Stimulated activated CD4-positive, alpha-beta T cell treated with anti-CD3 and anti-CD28 coated beads, Interleukin-15, amount 100 ng/mL, for 48 hours (primary cell): Measurements from ENCODE around the gene ENO1.
"Not testable (repeated sequence)": the region's sequence is repeated elsewhere in the genome, so short reads cannot be mapped to it uniquely, and the experiment has no call there.

ENCODE experiments used
- DNase-seq, 2 donors: peaks; one replicate each; pipeline ENCODE4 v3.0.0-alpha.2; 2020; ENCODE audit warnings: low read depth in 2 of 2

Gene ENO1

DNA sequence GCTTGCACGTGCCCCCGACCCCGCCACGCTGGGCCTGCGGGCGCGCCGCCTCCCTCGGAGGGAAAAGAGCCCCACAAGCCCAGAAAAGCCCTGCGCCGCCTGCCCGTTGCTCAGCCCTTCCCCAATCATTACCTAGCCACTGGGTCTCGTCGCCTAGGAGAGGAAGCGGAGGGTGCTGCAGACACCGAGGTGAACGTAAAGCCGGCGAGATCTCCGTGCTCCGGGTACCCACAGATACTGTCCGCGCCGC is at the start of gene ENO1:
TSS of gene ENO1 (minus strand) at position 239 of the 250 bp plus-strand sequence. CDS start 3,778 bp downstream, outside the sequence.
- no peak for DNase-seq

DNA sequence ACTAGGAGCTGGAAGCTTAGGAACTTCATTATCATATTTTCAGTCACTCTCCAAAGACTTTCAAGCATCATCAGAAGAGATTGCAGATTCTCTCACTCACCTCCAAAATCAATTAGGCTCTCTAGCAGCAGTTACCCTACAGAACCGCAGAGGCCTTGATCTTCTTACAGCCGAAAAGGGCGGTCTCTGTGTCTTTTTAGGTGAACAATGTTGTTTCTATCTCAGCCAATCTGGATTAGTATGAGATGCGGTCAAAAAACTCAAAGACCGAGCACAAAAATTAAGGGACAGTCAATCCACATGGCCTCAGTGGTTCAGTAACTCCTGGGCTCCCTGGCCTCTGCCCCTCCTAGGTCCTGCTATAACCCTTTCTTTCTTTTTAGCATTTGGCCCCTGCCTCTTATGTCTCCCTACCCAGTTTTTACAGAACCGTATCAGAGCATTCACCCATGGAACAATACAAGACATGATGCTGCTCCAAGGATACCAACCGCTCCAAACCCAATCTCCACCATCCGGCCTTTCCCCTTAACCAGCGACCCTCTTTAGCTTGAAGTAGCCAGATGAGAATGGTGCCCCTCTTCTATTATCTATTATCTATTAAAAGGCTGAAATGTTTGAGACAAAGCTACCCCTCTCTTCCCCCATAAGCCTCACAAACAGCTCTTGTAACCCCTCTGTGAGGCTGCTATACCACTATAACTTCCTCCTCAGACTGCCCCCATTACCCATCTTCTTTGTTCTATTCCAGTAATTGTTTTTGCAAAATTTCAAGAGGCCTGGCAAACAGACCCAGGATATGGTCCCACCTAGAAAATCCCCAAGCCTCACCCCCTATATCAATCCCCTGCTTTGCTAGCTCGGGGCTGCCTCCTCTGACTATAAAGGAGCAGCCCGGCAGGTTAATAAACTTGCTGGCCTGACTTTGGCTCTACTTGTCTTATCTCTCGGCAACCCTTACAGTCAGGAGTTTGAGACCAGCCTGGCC is 48.5 kb upstream of the ENO1 start:
- no peak for DNase-seq

DNA sequence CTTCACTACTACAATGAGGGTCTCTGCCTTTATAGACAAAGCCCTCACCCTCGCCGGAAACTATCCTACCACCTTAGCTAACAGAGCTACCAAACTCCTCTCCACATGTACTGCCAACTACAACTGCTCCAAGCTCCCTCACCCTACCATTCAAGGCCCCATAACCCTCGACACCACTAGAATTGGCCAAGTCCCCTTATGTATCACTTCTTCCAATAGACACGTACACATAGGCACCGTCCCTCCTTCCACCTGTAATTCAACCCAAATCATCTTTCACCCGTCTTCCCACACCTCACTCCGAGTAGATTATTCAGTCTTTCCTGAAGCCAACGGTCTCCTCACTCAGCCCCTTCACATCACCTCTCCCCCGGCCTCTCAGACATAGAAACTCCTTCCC is 47.5 kb upstream of the ENO1 start:
- DNase-seq: no peak

DNA sequence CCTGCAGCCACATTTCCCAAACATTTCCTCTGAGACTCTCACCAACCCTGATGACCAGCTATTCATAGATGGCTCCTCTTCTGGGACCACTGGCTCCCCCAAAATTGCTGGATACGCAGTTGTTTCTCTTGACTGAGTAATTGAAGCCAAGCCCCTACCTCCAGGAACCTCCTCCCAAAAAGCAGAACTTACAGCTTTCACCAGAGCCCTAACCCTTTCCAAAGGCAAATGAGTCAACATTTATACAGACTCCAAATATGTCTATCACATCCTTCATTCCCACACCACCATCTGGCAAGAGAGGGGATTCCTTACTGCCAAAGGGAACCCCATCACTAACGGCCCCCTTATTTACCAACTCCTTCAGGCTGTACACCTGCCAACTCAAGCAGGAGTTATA is 46.9 kb upstream of the ENO1 start:
- no peak for DNase-seq

DNA sequence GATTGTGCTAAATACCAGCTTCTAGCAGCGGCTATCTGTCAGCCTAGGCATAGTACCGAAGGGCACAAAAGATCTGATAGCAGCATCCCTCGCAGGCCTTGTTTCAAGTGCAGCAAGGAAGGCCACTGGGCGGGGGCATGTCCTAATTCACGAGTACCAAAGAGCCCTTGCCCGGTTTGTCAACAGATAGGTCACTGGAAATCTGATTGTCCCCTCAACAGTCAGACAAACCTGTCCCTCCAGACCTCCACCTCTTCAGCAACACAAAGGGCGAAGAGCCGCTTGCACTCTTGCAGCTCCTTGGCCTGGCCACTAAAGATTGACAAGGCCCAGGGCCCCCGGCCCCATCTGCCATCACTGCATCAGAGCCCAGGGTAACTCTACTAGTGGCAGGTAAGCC is 44.5 kb upstream of the ENO1 start:
- DNase-seq: no peak

DNA sequence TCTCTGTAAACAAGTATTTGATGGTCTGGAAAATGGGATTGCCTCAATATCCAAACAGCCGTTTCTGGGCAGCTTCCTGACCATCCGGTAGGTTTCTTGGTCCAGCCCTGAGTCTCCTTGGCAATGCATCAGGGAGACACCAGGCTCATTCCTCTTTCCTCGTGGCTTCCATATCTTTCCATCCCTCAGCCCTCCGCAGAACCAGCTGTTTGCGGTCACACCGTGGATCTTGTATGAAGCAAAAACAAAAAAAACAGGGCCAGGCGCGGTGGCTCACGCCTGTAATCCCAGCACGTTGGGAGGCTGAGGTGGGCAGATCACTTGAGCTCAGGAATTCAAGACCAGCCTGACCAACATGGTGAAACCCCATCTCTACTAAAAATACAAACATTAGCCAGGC is 39.0 kb upstream of the ENO1 start:
- not testable (repeated sequence) for DNase-seq

DNA sequence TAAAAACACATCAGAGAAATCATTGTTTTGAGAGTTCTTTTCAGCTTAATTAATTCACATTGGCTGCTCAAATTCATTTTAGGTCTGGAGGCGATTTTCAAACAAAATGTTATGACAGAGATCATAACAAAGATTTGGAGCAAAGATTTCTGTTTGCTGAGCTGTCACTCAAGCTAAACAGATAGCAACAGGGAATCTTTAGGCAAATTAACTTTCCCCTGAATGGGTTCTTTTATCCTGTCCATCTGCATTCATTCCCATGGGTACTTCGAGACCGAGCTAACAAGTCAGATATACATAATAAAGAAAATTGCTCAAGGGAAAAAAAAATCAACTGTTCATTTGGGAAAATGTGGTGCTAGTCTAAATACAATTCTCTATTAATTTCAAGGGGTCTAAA is 37.0 kb upstream of the ENO1 start:
- DNase-seq: no peak

DNA sequence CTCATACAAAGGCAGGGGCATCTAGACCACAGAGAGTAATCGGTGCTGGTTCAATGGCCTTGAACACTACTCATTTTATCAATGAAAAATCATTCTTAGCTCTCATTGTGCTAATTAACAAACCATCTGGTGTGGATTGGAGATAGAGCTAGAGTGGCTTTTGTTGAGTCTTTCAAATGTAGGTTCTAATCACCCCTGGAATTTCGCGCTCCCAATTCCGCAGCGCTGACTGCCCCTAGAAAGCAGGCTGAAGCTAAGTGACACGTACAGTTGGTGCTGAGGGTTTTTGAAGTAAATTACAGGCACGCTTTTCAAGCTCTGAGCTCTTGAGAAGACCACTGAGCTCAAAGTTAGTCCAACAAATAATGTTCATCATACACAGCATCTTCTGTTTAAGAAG is 36.0 kb upstream of the ENO1 start:
- no peak for DNase-seq

DNA sequence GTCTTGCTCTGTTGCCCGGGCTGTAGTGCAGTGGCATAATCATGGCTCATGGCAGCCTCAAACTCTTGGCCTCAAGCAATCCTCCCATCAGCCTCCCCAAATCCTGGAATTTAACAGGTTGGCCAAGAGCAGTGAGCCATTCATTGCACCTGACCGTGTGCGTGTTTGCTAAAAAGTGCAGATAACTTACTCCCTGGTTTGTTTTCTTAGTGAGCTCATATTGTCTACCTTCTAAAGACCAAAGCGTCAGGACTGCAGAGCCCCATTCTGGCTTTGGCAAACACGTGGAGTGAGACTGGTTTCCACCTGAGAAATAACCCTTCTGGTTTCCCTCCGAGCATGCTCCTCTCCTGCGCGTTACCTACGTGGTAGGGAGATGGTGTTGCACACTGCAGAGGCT is 35.0 kb upstream of the ENO1 start:
- DNase-seq: no peak

DNA sequence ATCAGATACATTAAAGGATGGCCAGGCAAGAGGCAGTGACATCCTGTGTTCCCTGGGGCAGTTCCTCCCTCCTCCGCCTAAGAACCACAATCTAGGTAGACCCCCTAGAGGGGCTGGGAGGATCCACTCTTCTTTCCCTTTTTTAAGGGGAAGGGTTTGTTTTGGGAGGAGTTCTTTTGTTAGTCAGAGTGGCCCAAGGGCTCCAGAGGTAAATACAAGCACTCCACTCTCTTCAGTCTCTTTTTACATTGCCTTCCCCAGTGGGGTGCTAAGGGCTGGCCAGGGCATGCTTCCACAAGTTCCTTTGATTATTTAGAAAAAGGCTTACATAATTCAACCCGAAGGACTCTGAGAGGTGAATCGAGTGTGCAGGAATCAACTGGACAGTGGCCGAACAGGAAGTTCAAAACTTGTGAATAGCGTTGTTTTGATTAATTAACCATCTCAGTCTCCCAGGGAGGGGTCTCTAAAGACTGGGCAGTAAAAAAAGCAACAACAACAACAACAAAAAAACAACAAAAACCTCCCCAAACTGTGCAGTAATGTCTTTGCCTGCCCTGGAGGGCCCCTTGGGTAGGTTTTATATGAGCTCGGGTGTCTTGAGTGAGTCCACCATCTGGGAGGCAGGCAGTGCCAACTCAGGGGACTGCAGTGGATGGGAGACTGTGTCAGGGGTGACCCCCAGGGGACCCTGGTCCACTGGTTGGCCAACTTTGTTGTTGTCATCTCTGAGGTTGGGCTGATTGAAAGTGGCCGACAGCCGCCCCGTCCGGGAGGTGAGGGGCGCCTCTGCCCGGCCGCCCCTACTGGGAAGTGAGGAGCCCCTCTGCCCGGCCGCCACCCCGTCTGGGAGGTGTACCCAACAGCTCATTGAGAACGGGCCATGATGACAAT is 33.2 kb upstream of the ENO1 start:
- no peak for DNase-seq

DNA sequence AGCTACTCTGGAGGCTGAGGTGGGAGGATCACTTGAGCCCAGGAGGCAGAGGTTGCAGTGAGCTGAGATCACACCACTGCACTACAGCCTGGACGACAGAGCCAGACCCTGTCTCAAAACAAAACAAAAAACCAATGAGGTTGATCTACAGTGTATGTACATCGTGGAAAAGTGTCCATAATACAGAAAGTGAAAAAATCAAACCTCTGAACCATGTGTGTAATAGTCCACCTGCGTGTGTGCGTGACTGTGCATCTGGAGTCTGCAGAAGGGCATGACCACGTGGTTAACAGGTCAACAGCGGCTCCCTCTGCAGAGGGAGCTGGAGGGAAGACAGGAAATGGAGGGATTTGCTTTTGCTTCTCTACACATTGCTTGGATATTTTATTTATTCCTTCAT is 32.4 kb upstream of the ENO1 start:
- no peak for DNase-seq

DNA sequence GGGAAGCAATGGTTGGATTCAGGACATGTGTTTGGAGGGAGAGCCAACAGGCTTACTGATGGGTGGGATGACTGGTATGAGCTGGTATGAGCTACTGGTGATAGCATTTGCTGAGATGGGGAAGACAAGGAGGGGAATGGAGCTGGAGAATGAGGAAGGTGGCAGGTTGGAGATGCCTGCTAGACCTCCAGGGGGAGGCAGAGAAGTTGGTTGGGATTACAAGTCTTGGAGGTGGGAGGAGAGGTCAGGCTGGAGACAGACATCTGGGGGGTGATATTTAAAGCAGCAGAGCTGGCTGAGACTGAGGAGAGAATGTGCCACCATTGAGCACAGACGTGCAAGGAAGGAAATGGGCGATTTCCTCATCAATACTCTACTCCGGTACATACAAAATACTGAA is 31.8 kb upstream of the ENO1 start:
- no peak for DNase-seq

DNA sequence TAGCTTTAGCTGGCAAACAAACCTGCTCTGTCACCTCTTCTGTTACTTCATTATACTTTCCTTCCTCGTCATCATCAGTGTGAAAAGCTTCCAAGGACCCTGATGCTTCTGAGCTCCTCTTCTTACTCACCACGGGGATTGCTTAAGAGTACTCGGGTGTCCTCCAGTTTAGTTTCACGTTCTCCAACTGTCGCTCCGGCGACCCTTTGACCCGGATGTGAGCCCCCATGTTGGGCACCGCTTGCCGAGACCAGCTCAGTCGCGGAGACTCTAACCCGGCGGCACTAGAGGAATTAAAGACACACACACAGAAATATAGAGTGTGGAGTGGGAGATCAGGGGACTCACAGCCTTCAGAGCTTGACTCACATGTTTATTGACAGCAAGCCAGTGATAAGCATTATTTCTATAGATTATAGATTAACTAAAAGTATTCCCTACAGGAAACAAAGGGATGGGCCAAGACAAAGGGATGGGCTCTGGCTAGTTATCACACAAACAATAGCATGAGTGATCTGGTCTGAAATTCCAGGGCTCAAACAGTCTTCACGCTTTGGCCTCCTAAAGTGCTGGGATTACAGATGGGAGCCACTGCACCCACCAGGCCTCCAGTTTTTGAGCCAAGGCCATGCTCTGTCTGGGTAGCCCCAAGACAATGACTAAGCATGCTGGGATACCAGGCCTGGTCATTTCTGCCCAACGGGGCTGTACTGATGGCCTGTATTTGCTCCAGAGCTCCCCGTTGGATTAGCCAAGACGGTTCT is 30.1 kb upstream of the ENO1 start:
- DNase-seq: no peak

DNA sequence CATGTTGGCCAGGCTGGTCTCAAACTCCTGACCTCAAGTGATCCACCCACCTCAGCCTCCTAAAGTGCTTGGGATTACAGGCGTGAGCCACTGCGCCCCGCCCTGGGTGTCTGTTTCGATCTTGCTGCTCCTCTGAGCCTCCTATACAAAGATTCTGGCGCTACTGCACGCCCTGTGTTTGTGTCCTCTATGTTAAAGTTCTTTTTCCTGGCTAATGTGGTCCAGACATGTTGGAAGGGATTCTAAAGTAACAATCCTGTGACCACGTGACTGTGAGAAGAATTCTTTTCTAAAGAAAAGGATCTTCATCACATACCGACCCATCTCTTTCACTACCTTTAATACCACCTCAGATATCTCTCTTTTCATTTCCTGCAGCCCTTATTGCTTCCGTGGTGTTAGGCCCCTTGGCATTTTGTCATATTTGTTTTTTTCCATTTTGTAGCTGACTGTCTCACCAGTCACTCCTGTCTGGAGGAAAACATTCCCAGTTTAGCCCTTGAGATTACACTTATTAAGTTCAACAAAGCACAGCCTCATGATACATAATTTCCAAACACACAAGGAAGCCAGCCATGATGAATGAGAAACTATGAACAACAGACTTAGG is 27.2 kb upstream of the ENO1 start:
- DNase-seq: no peak

DNA sequence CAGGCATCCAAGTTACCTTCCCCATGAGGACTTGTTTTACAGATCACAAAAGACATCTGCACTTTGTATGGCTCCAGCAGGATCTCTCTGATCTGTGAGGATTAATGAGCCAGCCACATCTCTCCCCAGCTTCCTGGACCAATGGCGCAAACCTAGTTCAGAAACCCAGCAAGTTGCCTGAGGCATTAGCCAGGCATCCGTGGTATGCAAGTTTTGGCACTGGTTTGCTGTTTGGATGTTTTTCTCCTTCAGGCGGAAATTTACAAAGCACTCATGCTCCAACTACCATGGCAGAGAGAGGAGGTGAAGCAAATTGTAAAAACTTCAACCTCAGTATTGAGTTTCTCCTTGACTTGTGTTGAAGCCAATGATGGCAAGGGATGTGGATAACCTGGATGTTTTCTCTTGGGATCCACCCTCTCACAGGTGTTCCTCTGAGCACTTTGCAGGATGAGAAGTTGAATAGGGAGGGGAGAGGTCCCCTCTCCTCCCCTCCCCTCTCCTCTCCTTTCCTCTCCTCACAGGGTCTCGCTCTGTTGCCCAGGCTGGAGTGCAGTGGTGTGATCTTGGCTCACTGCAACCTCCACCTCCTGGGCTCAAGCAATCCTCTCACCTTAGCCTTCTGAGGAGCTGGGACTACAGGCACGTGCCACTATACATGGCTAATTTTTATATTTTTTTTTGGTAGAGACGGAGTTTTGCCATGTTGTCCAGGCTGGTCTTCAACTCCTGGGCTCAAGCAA is 25.6 kb upstream of the ENO1 start:
- no peak for DNase-seq

DNA sequence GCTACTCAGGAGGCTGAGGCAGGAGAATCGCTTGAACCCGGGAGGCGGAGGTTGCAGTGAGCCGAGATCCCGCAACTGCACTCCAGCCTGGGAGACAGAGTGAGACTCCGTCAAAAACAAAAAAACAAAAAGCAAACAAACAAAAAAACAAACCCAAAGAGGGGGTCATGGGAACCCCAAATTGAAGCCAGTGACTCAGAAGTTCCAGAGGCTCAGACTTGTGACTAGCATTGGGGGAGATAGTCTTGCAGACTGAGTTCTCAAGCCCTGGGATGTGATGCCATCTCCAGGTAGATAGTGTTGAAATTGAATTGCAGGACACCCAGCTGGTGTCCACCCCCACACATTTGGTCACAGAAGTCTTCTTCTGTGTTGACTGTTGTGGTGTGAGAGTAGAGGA is 24.9 kb upstream of the ENO1 start:
- no peak for DNase-seq

DNA sequence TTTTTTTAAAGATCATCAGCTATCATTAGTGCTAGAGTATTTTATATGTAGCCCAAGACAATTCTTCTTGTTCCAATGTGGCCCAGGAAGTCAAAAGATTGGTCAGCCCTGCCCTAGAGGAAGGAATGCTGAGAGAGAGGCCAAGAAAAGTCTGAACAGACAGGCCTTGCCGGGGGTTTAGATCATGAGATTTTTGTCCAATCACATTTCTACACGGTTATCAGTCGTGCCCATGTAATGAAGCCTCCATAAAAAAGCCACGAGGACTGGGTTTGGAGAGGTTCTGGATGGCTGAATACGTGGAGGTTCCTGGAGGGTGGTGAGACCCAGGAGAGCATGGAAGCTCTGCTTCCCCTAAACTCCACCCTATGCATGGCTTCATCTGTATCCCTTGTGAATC is 24.3 kb upstream of the ENO1 start:
- DNase-seq: no peak

DNA sequence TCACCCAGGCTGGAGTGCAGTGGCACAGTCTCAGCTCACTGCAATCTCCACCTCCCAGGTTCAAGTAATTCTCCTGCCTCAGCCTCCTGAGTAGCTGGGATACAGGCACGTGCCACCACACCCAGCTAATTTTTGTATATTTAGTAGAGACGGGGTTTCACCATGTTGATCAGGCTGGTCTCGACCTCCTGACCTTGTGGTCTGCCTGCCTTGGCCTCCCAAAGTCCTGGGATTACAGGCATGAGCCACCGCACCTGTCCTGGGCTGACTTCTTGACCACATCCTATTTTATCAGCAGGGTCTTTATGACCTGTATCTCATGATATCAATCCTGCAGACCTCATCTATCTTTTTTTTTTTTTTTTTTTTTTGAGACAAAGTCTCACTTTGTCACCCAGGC is 22.2 kb upstream of the ENO1 start:
- DNase-seq: not testable (repeated sequence)

DNA sequence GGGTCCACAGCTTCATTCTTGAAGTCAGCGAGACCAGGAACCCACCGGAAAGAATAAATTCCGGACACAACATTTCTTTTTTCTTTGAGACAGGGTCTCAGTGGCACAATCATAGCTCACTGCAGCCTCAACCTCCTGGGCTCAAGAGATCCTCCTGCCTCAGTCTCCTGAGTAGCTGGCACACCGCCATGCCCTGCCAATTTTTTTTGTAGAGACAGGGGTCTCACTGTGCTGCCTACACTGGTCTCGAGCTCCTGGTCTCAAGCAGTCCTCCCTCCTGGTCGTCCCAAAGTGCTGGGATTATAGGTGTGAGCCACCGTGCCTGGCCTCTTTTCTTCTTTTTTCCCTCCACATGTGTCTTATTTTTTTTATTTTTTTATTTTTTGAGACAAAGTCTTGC is 20.6 kb upstream of the ENO1 start:
- no peak for DNase-seq

DNA sequence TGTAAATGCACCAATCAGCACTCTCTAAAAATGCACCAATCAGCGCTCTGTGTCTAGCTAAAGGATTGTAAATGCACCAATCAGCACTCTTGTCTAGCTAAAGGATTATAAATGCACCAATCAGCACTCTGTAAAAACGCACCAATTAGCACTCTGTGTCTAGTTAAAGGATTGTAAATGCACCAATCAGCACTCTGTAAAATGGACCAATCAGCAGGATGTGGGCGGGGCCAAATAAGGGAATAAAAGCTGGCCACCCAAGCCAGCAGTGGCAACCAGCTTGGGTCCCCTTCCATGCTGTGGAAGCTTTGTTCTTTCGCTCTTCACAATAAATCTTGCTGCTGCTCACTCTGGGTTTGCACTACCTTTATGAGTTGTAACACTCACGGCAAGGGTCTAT is 19.9 kb upstream of the ENO1 start:
- not testable (repeated sequence) for DNase-seq

DNA sequence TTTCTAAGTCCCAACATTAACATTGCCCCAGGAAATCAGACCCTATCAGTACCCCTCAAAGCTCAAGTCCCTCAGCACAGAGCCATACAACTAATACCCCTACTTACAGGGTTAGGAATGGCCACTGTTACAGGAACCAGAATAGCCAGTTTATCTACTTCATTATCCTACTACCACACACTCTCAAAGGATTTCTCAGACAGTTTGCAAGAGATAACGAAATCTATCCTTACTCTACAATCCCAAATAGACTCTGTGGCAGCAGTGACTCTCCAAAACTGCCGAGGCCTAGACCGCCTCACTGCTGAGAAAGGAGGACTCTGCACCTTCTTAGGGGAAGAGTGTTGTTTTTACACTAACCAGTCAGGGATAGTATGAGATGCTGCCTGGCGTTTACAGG is 19.0 kb upstream of the ENO1 start:
- not testable (repeated sequence) for DNase-seq
